SK-N-SH (cell line): ENCODE data around the gene CCL22. TPM values are rescaled to one million over a fixed set of nuclear protein-coding genes. Genes with fewer than 3 reads are reported as not detected.
"Not testable (repeated sequence)": the region's sequence is repeated elsewhere in the genome, so short reads cannot be mapped to it uniquely, and the experiment has no call there.

Source experiments
- CTCF ChIA-PET: fragments of 300-600, 350-600 bp; formaldehyde crosslinking; extraction: SDS; loops from one replicate; lab custom pipeline; 2021; lab: Yijun Ruan, JAX
- POLR2A ChIA-PET: fragments of 350-600 bp; sonication (Branson Sonifier 250); formaldehyde crosslinking; extraction: SDS; loops from one replicate; lab custom pipeline; 2020; ENCODE audit warnings: antibody characterized with exemption, inconsistent platforms; lab: Yijun Ruan, JAX
- DNase-seq: peaks from one replicate; pipeline ENCODE4 v3.0.0; 2012
- H2AFZ ChIP-seq: fragments of 200-600 bp; sonication (generic); 2 replicates; pipeline ENCODE4 v1.8.1; 2016; ENCODE audit warnings: antibody characterized with exemption, mild to moderate bottlenecking, low read depth
- H3F3A ChIP-seq: fragments of 200-600 bp; sonication (generic); replicated peaks from 2 replicates; pipeline ENCODE3; 2016; ENCODE audit warnings: antibody characterized with exemption, mild to moderate bottlenecking; ENCODE audit not compliant: insufficient read depth
- H3K27ac ChIP-seq, 2 experiments: fragments of 200-500 bp in 1 of 2; fragments of 200-600 bp in 1 of 2; sonication (Bioruptor generic) in 1 of 2; sonication (generic), shearing (Covaris generic) in 1 of 2; 2 replicates each; pipeline versions ENCODE4 v1.5.1 to v1.6.1; 2014 to 2016; ENCODE audit warnings: low read depth in 2 of 2, inconsistent platforms in 1 of 2, low read length in 1 of 2, mild to moderate bottlenecking in 1 of 2, mixed read lengths in 1 of 2
- H3K27me3 ChIP-seq: fragments of 200-600 bp; sonication (generic), shearing (Covaris generic); 2 replicates; pipeline ENCODE4 v1.6.1; 2016; ENCODE audit warnings: mixed run types; ENCODE audit not compliant: insufficient read depth
- H3K36me3 ChIP-seq, 2 experiments: fragments of 200-500 bp in 1 of 2; fragments of 200-600 bp in 1 of 2; sonication (Bioruptor generic) in 1 of 2; sonication (generic) in 1 of 2; replicated peaks in 1 of 2; 2 replicates each; pipeline versions ENCODE3 to v1.5.1; 2014 to 2016; ENCODE audit warnings: low read length in 1 of 2, mild to moderate bottlenecking in 1 of 2; ENCODE audit not compliant: insufficient read depth in 2 of 2, control insufficient read depth in 1 of 2
- H3K4me1 ChIP-seq, 2 experiments: fragments of 200-500 bp in 1 of 2; fragments of 200-600 bp in 1 of 2; sonication (Bioruptor generic) in 1 of 2; sonication (generic), shearing (Covaris generic) in 1 of 2; 2 replicates each; pipeline versions ENCODE4 v1.5.1 to v1.6.1; 2014 to 2016; ENCODE audit warnings: low read depth in 1 of 2, low read length in 1 of 2, mixed run types in 1 of 2; ENCODE audit not compliant: insufficient read depth in 2 of 2, control insufficient read depth in 1 of 2
- H3K4me2 ChIP-seq: fragments of 200-600 bp; sonication (generic), shearing (Covaris generic); 2 replicates; pipeline ENCODE4 v1.6.1; 2017; ENCODE audit warnings: mixed run types
- H3K4me3 ChIP-seq, 2 experiments: fragments of 200-500 bp in 1 of 2; fragments of 200-600 bp in 1 of 2; sonication (Bioruptor generic) in 1 of 2; sonication (generic), shearing (Covaris generic) in 1 of 2; 2 replicates each; pipeline versions ENCODE4 v1.5.1 to v1.8.1; 2014 to 2016; ENCODE audit warnings: low read depth in 2 of 2, inconsistent platforms in 1 of 2, low read length in 1 of 2, mild to moderate bottlenecking in 1 of 2, mixed read lengths in 1 of 2, moderate library complexity in 1 of 2
- H3K79me2 ChIP-seq: fragments of 200-600 bp; sonication (generic); 2 replicates; pipeline ENCODE4 v1.8.1; 2017; ENCODE audit warnings: mild to moderate bottlenecking; ENCODE audit not compliant: insufficient read depth
- H3K9ac ChIP-seq: fragments of 200-600 bp; sonication (generic); 2 replicates; pipeline ENCODE4 v1.6.1; 2017; ENCODE audit warnings: mixed run types
- H3K9me2 ChIP-seq: fragments of 200-600 bp; sonication (generic); 2 replicates; pipeline ENCODE4 v1.6.1; 2017; ENCODE audit warnings: mixed run types
- H3K9me3 ChIP-seq: fragments of 200-600 bp; sonication (generic); 2 replicates; pipeline ENCODE4 v1.6.1; 2017; ENCODE audit warnings: mixed run types, mild to moderate bottlenecking, moderate library complexity
- H4K20me1 ChIP-seq: fragments of 200-600 bp; sonication (generic); 2 replicates; pipeline ENCODE4 v1.6.1; 2017; ENCODE audit warnings: mild to moderate bottlenecking, mixed run types; ENCODE audit not compliant: insufficient read depth
- EP300 ChIP-seq, 2 experiments: IDR thresholded peaks; 2 replicates each; pipeline versions ENCODE4 v1.4.0 to v1.6.1; 2012; ENCODE audit warnings: borderline replicate concordance in 1 of 2, low read depth in 1 of 2, low read length in 1 of 2
- EZH2phosphoT487 ChIP-seq: fragments of 200-600 bp; sonication (generic); IDR thresholded peaks from 2 replicates; pipeline ENCODE4 v1.6.1; 2017; ENCODE audit warnings: low read depth, mixed run types, mild to moderate bottlenecking, antibody characterized with exemption, moderate library complexity, borderline replicate concordance
- JUND ChIP-seq: IDR thresholded peaks from 2 replicates; pipeline ENCODE4 v1.4.0; 2012
- MEF2A ChIP-seq: IDR thresholded peaks from 2 replicates; pipeline ENCODE4 v1.4.0; 2012; ENCODE audit warnings: low read depth, borderline replicate concordance
- PBX3 ChIP-seq: IDR thresholded peaks from 2 replicates; pipeline ENCODE4; 2012
- RAD21 ChIP-seq: IDR thresholded peaks from 2 replicates; pipeline ENCODE4 v1.6.1; 2012; ENCODE audit warnings: mild to moderate bottlenecking, low read length
- RCOR1 ChIP-seq: fragments of 150-350 bp; IDR thresholded peaks from 2 replicates; pipeline ENCODE4 v1.6.1; 2017; ENCODE audit warnings: antibody characterized with exemption, low read length
- SIN3A ChIP-seq: IDR thresholded peaks from 2 replicates; pipeline ENCODE4 v1.6.1; 2012; ENCODE audit warnings: low read depth, mild to moderate bottlenecking, low read length, moderate library complexity, borderline replicate concordance
- TAF1 ChIP-seq: IDR thresholded peaks from 2 replicates; pipeline ENCODE4 v1.6.1; 2012; ENCODE audit warnings: low read depth, mild to moderate bottlenecking, low read length, moderate library complexity, borderline replicate concordance
- TCF12 ChIP-seq: IDR thresholded peaks from 2 replicates; pipeline ENCODE4 v1.4.0; 2012
- USF1 ChIP-seq: IDR thresholded peaks from 2 replicates; pipeline ENCODE4 v1.4.0; 2012; ENCODE audit warnings: low read depth, borderline replicate concordance
- YY1 ChIP-seq: IDR thresholded peaks from 2 replicates; pipeline ENCODE4 v1.4.0; 2012; ENCODE audit warnings: low read depth, mild to moderate bottlenecking
- ZBTB33 ChIP-seq: IDR thresholded peaks from 2 replicates; pipeline ENCODE4 v1.4.0; 2012; ENCODE audit warnings: low read depth, borderline replicate concordance
- WGBS: methylation state at CpG from one replicate; pipeline ENCODE4 v1.1.6; 2017; ENCODE audit warnings: low lambda C conversion rate; 5-methylcytosine and 5-hydroxymethylcytosine counted together
- polyA plus RNA-seq, 3 experiments: library from polyadenylated mRNA; depleted of rRNA; stranded (reverse); fragments of >200 nt; gene quantifications; 2 replicates each; pipeline ENCODE4 v1.2.3, GENCODE V29; 2012
- TF ChIP-seq, protein P1 (sequence below): IDR thresholded peaks from 2 replicates; pipeline ENCODE4 v1.4.0; 2012; ENCODE audit warnings: low read depth
- TF ChIP-seq, protein P2 (sequence below): fragments of 200-600 bp; sonication (generic); IDR thresholded peaks from 2 replicates; pipeline ENCODE4 v1.6.1; 2017; ENCODE audit warnings: antibody characterized with exemption, mild to moderate bottlenecking, moderate library complexity

Gene CCL22
- polyA plus RNA-seq, 1 of the 3 experiments (the other 2 are of a cell fraction): not detected

- TF ChIP-seq YY1: no peak
- no peak for TF ChIP-seq MEF2A
- TF ChIP-seq EP300 (IDR thresholded peaks at IDR 0.05; ENCODE audit: borderline replicate concordance in 1 of 2, low read depth in 1 of 2, low read length in 1 of 2): peak in 1 of 2 experiments; percentile 29; a peak in 1 of 4 replicates
- TF ChIP-seq TCF12: peak; percentile 90
- no peak for TF ChIP-seq USF1
- no peak for TF ChIP-seq RCOR1
- TF ChIP-seq, protein P1, sequence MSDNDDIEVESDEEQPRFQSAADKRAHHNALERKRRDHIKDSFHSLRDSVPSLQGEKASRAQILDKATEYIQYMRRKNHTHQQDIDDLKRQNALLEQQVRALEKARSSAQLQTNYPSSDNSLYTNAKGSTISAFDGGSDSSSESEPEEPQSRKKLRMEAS: no peak
- TF ChIP-seq PBX3: peak; percentile 88
- TF ChIP-seq SIN3A: peak; percentile 40; the same call in 1 of the 2 replicates
Measured at GRCh38 chr16:57341441-57342303, 16.9 kb upstream of the CCL22 start (continued).

DNA sequence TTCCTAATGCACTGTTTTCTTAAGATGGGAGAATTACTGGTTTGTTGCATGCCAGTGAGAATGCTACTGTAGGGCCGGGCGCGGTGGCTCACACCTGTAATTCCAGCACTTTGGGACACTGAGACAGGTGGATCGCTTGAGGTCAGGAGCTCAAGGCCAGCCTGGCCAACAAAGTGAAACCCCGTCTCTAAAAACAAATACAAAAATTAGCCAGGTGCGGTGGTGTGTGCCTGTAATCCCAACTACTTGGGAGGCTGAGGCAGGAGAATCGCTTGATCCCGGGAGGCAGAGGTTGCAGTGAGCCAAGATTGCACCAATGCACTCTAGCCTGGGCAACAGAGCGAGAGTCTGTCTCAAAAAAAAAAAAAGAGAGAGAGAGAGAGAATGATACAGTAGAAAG is 16.0 kb upstream of the CCL22 start:
- H3K4me2 ChIP-seq, H3K4me3 ChIP-seq, H3K9ac ChIP-seq, H3K4me1 ChIP-seq, H3K9me3 ChIP-seq, H4K20me1 ChIP-seq, H3K9me2 ChIP-seq, H3K36me3 ChIP-seq, DNase-seq, H3K79me2 ChIP-seq, H2AFZ ChIP-seq, H3K27me3 ChIP-seq: not testable (repeated sequence)
- WGBS: 95% methylated on average over 9 of the region's 9 CpGs
- POLR2A ChIA-PET: interaction anchor here (0.8 kb wide), 1 partner anchor 132 kb away, joined by 3 read pairs; no protein-coding TSS in a partner anchor
- CTCF ChIA-PET: interaction anchor here (1.5 kb wide), 1 partner anchor 76 kb away, joined by 3 read pairs; no protein-coding TSS in a partner anchor
- Histone ChIP-seq H3F3A (peaks cover 15% of the 10 kb centered on the region), H3K27ac (peak overlapping the region in 1 of 2 experiments; percentile 78; a peak in 1 of 4 replicates)

GRCh38 chr16:57343221-57343620 is 15.4 kb upstream of the CCL22 start:
- H3K9me3 ChIP-seq: no peaks in the 10 kb centered on the region
- H3K4me2 ChIP-seq: no peak overlapping the region
- H2AFZ ChIP-seq: no peak overlapping the region
- H3F3A ChIP-seq: peaks cover 15% of the 10 kb centered on the region
- 91% methylated on average over 7 of the region's 7 CpGs for WGBS
- POLR2A ChIA-PET: interaction anchor here (0.8 kb wide), 1 partner anchor 131 kb away, joined by 3 read pairs; no protein-coding TSS in a partner anchor
- H4K20me1 ChIP-seq: no peaks in the 10 kb centered on the region
- H3K36me3 ChIP-seq: no peaks in the 10 kb centered on the region
- peaks cover 0 to 6% of the 10 kb centered on the region in 2 experiments; a peak in 1 of 4 replicates for H3K4me1 ChIP-seq
- 0 out of 2 replicates have a peak, but pooled peaks cover 7% of the 10 kb centered on the region for H3K27me3 ChIP-seq
- no peak overlapping the region for H3K27ac ChIP-seq
- no peaks in the 10 kb centered on the region for H3K9me2 ChIP-seq
- H3K9ac ChIP-seq: no peak overlapping the region
- CTCF ChIA-PET: interaction anchor here (1.1 to 1.5 kb wide), 2 partner anchors 10 to 75 kb away, joined by 3 read pairs; no protein-coding TSS in a partner anchor
- H3K4me3 ChIP-seq: no peak overlapping the region
- no peaks in the 10 kb centered on the region for H3K79me2 ChIP-seq
- DNase-seq: no peak
- TF ChIP-seq JUND: no peak
- no peak for TF ChIP-seq TCF12
- TF ChIP-seq TAF1: no peak
- TF ChIP-seq ZBTB33: no peak
- TF ChIP-seq RAD21: no peak
- TF ChIP-seq, protein P1: no peak
- TF ChIP-seq MEF2A: no peak
- TF ChIP-seq, protein P2, sequence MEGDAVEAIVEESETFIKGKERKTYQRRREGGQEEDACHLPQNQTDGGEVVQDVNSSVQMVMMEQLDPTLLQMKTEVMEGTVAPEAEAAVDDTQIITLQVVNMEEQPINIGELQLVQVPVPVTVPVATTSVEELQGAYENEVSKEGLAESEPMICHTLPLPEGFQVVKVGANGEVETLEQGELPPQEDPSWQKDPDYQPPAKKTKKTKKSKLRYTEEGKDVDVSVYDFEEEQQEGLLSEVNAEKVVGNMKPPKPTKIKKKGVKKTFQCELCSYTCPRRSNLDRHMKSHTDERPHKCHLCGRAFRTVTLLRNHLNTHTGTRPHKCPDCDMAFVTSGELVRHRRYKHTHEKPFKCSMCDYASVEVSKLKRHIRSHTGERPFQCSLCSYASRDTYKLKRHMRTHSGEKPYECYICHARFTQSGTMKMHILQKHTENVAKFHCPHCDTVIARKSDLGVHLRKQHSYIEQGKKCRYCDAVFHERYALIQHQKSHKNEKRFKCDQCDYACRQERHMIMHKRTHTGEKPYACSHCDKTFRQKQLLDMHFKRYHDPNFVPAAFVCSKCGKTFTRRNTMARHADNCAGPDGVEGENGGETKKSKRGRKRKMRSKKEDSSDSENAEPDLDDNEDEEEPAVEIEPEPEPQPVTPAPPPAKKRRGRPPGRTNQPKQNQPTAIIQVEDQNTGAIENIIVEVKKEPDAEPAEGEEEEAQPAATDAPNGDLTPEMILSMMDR: no peak
- no peak for TF ChIP-seq EZH2phosphoT487
- no peak for TF ChIP-seq USF1
